Upper lobe of left lung (tissue), 6 donors: ENCODE results near the gene SLC9A9. TPM values are rescaled to one million over a fixed set of nuclear protein-coding genes. Genes with fewer than 3 reads are reported as not detected.

Experiments used
- ATAC-seq, 2 donors: fragments of 200-7000 bp; cut with Tn5 transposase; one replicate each; pipeline ENCODE4 v1.9.1; 2022; ENCODE audit warnings: mild to moderate bottlenecking in 2 of 2, moderate library complexity in 2 of 2; ENCODE audit not compliant: low FRiP score in 2 of 2
- DNase-seq, 2 donors: peaks; one replicate each; pipeline ENCODE4 v3.0.0-alpha.2; 2019 to 2020
- H3K27ac ChIP-seq, 4 donors: fragments of 200-600 bp; sonication (generic); one replicate each; pipeline ENCODE4 v1.5.1; 2016 to 2019
- H3K27me3 ChIP-seq, 4 donors: fragments of 200-600 bp; sonication (generic); one replicate each; pipeline ENCODE4 v1.5.1; 2017 to 2019
- H3K36me3 ChIP-seq, 4 donors: fragments of 200-600 bp; sonication (generic); one replicate each; pipeline ENCODE4 v1.5.1; 2016 to 2019
- H3K4me1 ChIP-seq, 4 donors: fragments of 200-600 bp; sonication (generic); one replicate each; pipeline ENCODE4 v1.5.1; 2018 to 2019
- H3K4me3 ChIP-seq, 4 donors: fragments of 200-600 bp; sonication (generic); one replicate each; pipeline ENCODE4 v1.5.1; 2017 to 2019; ENCODE audit warnings: mild to moderate bottlenecking in 2 of 4, moderate library complexity in 1 of 4
- H3K9me3 ChIP-seq, 4 donors: fragments of 200-600 bp; sonication (generic); one replicate each; pipeline ENCODE4 v1.5.1; 2018 to 2019
- EP300 ChIP-seq, 4 donors: sonication (generic); formaldehyde crosslinking; IDR thresholded peaks; one replicate each; pipeline ENCODE4 v1.5.1; 2017; ENCODE audit warnings: antibody characterized with exemption in 4 of 4, control low read depth in 2 of 4
- POLR2A ChIP-seq, 4 donors: fragments of 450-650 bp; IDR thresholded peaks; one replicate each; pipeline ENCODE4 v1.5.1; 2016 to 2017; ENCODE audit warnings: antibody characterized with exemption in 4 of 4, mild to moderate bottlenecking in 2 of 4
- POLR2AphosphoS5 ChIP-seq, 2 donors: sonication (generic); formaldehyde crosslinking; IDR thresholded peaks; one replicate each; pipeline ENCODE4 v1.5.1; 2017; ENCODE audit warnings: antibody characterized with exemption in 2 of 2
- WGBS, 2 donors: methylation state at CpG; one replicate each; pipeline ENCODE4 v1.1.5; 2017 to 2018; 5-methylcytosine and 5-hydroxymethylcytosine counted together
- total RNA-seq, 6 donors: library from RNA; depleted of rRNA in 4 of 6; stranded (reverse); fragments of >200 nt in 4 of 6; gene quantifications; one replicate each; pipeline versions ENCODE4 v1.1.0 to v1.2.1, GENCODE V29; 2016 to 2021
- TF ChIP-seq, protein P1 (sequence below), 6 experiments: fragments of 450-650 bp in 4 of 6; fragments of 200-600 bp in 2 of 6; sonication (generic) in 2 of 6; IDR thresholded peaks; one replicate each; pipeline ENCODE4 v1.5.1; 2016 to 2019; ENCODE audit warnings: antibody characterized with exemption in 6 of 6
- donor health status: DM: no; HTN: no; CAD: no; lungs with moderate emphysema.
- donor health status: DM: no; HTN: yes; CAD: no; lungs with severe emphysema.

SLC9A9 gene
- total RNA-seq, 6 donors from 2014 or later, result 4.2 to 20.4 (median 8.7) TPM

DNA sequence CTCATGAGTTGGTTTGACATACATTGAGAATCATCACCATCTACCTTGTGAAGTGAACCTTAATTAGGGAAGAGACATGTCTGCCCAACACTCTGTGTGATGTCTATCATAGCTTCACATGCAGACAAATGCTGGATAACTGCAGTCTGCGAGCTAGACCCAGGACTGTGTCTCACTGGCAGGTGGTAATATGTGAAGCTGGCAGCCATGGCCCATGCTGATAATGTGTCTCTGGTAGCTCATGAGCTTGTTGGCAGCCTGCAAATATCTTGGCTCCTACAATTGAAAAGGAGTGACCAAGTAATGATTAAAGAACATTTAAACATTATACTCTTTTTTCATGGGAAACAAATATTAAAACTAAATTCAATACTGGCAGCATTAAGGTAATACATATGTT is 493.9 kb downstream of the SLC9A9 start:
- Histone ChIP-seq H3K36me3 (no peaks in the 10 kb centered on the region), H3K4me1 (peaks cover 0 to 5% (median 2%) of the 10 kb centered on the region in 4 donors), H3K9me3 (no peaks in the 10 kb centered on the region), H3K27ac (no peak overlapping the region), H3K4me3 (no peak overlapping the region), H3K27me3 (no peaks in the 10 kb centered on the region)
- TF ChIP-seq, protein P1, sequence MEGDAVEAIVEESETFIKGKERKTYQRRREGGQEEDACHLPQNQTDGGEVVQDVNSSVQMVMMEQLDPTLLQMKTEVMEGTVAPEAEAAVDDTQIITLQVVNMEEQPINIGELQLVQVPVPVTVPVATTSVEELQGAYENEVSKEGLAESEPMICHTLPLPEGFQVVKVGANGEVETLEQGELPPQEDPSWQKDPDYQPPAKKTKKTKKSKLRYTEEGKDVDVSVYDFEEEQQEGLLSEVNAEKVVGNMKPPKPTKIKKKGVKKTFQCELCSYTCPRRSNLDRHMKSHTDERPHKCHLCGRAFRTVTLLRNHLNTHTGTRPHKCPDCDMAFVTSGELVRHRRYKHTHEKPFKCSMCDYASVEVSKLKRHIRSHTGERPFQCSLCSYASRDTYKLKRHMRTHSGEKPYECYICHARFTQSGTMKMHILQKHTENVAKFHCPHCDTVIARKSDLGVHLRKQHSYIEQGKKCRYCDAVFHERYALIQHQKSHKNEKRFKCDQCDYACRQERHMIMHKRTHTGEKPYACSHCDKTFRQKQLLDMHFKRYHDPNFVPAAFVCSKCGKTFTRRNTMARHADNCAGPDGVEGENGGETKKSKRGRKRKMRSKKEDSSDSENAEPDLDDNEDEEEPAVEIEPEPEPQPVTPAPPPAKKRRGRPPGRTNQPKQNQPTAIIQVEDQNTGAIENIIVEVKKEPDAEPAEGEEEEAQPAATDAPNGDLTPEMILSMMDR (IDR thresholded peaks at IDR 0.05), result no peak
- TF ChIP-seq EP300 (IDR thresholded peaks at IDR 0.05) (no peak), POLR2A (IDR thresholded peaks at IDR 0.05) (no peak), POLR2AphosphoS5 (IDR thresholded peaks at IDR 0.05) (no peak)
- DNase-seq (no peak), ATAC-seq (no peak)
- WGBS, 2 donors, result 100% methylated on average over 1 of the region's 1 CpG

GRCh38 chr3:143352850-143353550 is 495.3 kb downstream of the SLC9A9 start:
- no peak for DNase-seq
- Histone ChIP-seq H3K9me3 (no peaks in the 10 kb centered on the region), H3K27ac (no peak overlapping the region), H3K4me3 (no peak overlapping the region), H3K27me3 (no peaks in the 10 kb centered on the region), H3K36me3 (no peaks in the 10 kb centered on the region), H3K4me1 (peaks cover 0 to 5% (median 2%) of the 10 kb centered on the region in 4 donors)
- 81 to 83% methylated on average over 6 of the region's 6 CpGs for WGBS, 2 donors
- ATAC-seq, result peak; percentile 28 to 69
- TF ChIP-seq POLR2AphosphoS5 (IDR thresholded peaks at IDR 0.05) (no peak), EP300 (IDR thresholded peaks at IDR 0.05) (no peak), POLR2A (IDR thresholded peaks at IDR 0.05) (no peak)
- TF ChIP-seq, protein P1 (IDR thresholded peaks at IDR 0.05), result no peak

DNA sequence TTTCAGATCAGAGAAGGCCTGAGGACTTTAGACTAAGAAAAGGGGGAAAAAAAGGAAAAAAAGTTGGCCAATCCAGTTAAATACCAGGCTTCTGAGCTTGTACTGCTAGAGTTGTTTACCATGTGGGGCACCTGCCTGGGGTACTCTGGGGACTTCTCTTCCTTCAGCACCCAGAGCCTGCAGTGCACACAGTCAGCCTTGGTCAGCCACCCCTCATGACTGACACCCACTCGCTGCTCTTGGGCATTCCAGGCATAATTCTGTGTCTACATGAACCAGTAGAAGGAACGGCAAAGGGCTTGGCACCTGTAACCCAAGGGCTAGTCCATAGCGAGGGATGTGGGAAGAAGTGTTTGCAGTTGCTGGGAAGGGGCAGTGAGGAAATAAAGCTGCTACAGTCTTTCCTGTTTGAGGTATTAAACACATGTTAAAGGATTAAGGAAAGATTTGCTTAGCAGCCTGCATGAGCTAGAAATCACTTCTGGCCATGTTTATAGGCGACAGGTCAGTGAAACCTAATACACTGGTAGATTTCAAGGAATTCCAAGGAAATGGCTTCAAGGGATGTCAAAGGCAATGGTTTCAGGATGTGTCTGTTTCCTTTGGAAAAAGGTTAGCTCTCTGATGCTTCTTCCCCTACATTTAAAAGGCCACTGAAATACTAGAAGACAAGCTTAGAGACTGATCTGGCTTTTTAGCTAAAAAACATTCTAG is 496.2 kb downstream of the SLC9A9 start:
- no peaks in the 10 kb centered on the region for H3K9me3 ChIP-seq
- DNase-seq, result peak in 1 of 2 donors; percentile 25
- H3K4me1 ChIP-seq, result peaks cover 0 to 5% (median 2%) of the 10 kb centered on the region in 4 donors
- H3K4me3 ChIP-seq, result no peak overlapping the region
- TF ChIP-seq POLR2A (IDR thresholded peaks at IDR 0.05), result no peak
- TF ChIP-seq EP300 (IDR thresholded peaks at IDR 0.05), result no peak
- TF ChIP-seq, protein P1 (IDR thresholded peaks at IDR 0.05), result no peak
- no peak for TF ChIP-seq POLR2AphosphoS5 (IDR thresholded peaks at IDR 0.05)
- H3K27me3 ChIP-seq, result no peaks in the 10 kb centered on the region
- WGBS, 2 donors, result 55 to 89% methylated on average over 4 of the region's 4 CpGs
- no peaks in the 10 kb centered on the region for H3K36me3 ChIP-seq
- H3K27ac ChIP-seq, result no peak overlapping the region
- peak in 1 of 2 donors; percentile 34 for ATAC-seq

DNA sequence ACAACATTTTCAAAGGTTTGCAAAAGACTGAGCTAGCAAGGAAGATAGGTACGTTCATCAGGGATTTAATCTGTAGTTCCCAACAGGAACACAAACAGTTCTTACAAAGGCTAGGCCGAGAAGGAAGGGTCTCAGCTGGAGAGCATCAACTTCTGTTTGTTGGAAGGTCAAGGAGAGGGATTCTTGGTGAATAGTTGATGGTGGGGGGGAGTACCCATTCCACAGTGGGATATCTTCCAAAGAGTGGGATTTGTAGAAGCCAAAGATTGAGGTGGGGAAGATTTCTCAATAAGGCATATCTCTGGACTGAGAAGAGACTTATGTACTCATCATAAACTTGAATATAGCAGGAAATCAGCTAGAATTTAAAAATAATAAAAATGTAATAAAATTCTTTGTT is 496.9 kb downstream of the SLC9A9 start:
- 58 to 80% methylated on average over 2 of the region's 2 CpGs for WGBS, 2 donors
- TF ChIP-seq POLR2A (IDR thresholded peaks at IDR 0.05) (no peak), EP300 (IDR thresholded peaks at IDR 0.05) (no peak), POLR2AphosphoS5 (IDR thresholded peaks at IDR 0.05) (no peak)
- TF ChIP-seq, protein P1 (IDR thresholded peaks at IDR 0.05), result no peak
- no peak overlapping the region for H3K27ac ChIP-seq
- peaks cover 0 to 5% (median 2%) of the 10 kb centered on the region in 4 donors for H3K4me1 ChIP-seq
- ATAC-seq, result no peak
- no peaks in the 10 kb centered on the region for H3K36me3 ChIP-seq
- no peaks in the 10 kb centered on the region for H3K27me3 ChIP-seq
- no peak overlapping the region for H3K4me3 ChIP-seq
- no peak for DNase-seq
- no peaks in the 10 kb centered on the region for H3K9me3 ChIP-seq
